GM23248 (cell line): Measurements from ENCODE around the gene TPO. TPM values are rescaled to one million over a fixed set of nuclear protein-coding genes. Genes with fewer than 3 reads are reported as not detected.
A peak's percentile ranks its signal among the peaks of the same experiment; 100 is the strongest.

Source experiments
- DNase-seq: peaks from one replicate; pipeline ENCODE4 v3.0.0-alpha.2; 2015
- H2AFZ ChIP-seq: fragments of 200-600 bp; sonication (generic); 2 replicates; pipeline ENCODE4 v1.6.1; 2016; ENCODE audit warnings: antibody characterized with exemption
- H3F3A ChIP-seq: fragments of 200-600 bp; sonication (generic); 2 replicates; pipeline ENCODE4 v1.6.1; 2016; ENCODE audit warnings: mild to moderate bottlenecking, antibody characterized with exemption, mixed run types; ENCODE audit not compliant: insufficient read depth
- H3K27ac ChIP-seq: fragments of 200-600 bp; sonication (generic); 2 replicates; pipeline ENCODE4 v1.5.1; 2016; ENCODE audit warnings: mild to moderate bottlenecking
- H3K27me3 ChIP-seq: fragments of 200-600 bp; sonication (generic); replicated peaks from 2 replicates; pipeline ENCODE4 v1.6.1; 2016; ENCODE audit warnings: mild to moderate bottlenecking; ENCODE audit not compliant: insufficient read depth
- H3K36me3 ChIP-seq: fragments of 200-600 bp; sonication (generic); 2 replicates; pipeline ENCODE4 v1.6.1; 2016; ENCODE audit warnings: low read depth, mild to moderate bottlenecking
- H3K4me1 ChIP-seq: fragments of 200-600 bp; sonication (generic); 2 replicates; pipeline ENCODE4 v1.6.1; 2016; ENCODE audit warnings: mild to moderate bottlenecking; ENCODE audit not compliant: insufficient read depth
- H3K4me2 ChIP-seq: fragments of 200-600 bp; sonication (generic); one replicate; pipeline ENCODE4 v1.6.1; 2016; ENCODE audit warnings: mild to moderate bottlenecking; ENCODE audit not compliant: unreplicated experiment
- H3K4me3 ChIP-seq: fragments of 200-600 bp; sonication (generic); 2 replicates; pipeline ENCODE4 v1.5.1; 2016; ENCODE audit warnings: mild to moderate bottlenecking
- H3K79me2 ChIP-seq: fragments of 200-600 bp; sonication (generic); 2 replicates; pipeline ENCODE4 v1.6.1; 2016; ENCODE audit warnings: mild to moderate bottlenecking; ENCODE audit not compliant: insufficient read depth
- H3K9ac ChIP-seq: fragments of 200-600 bp; sonication (generic); 2 replicates; pipeline ENCODE4 v1.6.1; 2016; ENCODE audit warnings: mild to moderate bottlenecking
- H3K9me2 ChIP-seq: fragments of 200-600 bp; sonication (generic); 2 replicates; pipeline ENCODE4 v1.6.1; 2016; ENCODE audit warnings: mixed run types, mild to moderate bottlenecking, moderate library complexity; ENCODE audit not compliant: insufficient read depth
- H3K9me3 ChIP-seq: fragments of 200-600 bp; sonication (generic); one replicate; pipeline ENCODE4 v1.6.1; 2017; ENCODE audit warnings: low read depth
- H4K20me1 ChIP-seq: fragments of 200-600 bp; sonication (generic); 2 replicates; pipeline ENCODE4 v1.6.0; 2016; ENCODE audit not compliant: insufficient read depth
- EZH2 ChIP-seq: fragments of 200-600 bp; sonication (generic); IDR thresholded peaks from 2 replicates; pipeline ENCODE4 v1.6.1; 2018; ENCODE audit warnings: antibody characterized with exemption, mild to moderate bottlenecking; ENCODE audit not compliant: insufficient read depth, poor library complexity, severe bottlenecking
- EZH2phosphoT487 ChIP-seq: fragments of 200-600 bp; sonication (generic); IDR thresholded peaks from 2 replicates; pipeline ENCODE4 v1.6.1; 2018; ENCODE audit warnings: antibody characterized with exemption, moderate library complexity, mild to moderate bottlenecking, low read depth; ENCODE audit not compliant: insufficient read depth
- WGBS, 2 experiments: methylation state at CpG; one replicate each; pipeline ENCODE4 v1.1.6; 2015 to 2017; ENCODE audit warnings: low lambda C conversion rate in 2 of 2, low coverage in 1 of 2; ENCODE audit errors: missing lambda C conversion rate in 2 of 2; 5-methylcytosine and 5-hydroxymethylcytosine counted together
- in situ Hi-C: fragments of 300-500 bp; cut with MboI; formaldehyde crosslinking; loops from 2 replicates; pipeline ENCODE4 v1.15.0; 2020
- polyA plus RNA-seq: library from polyadenylated mRNA; unstranded; fragments of >200 nt; fragmentation: Nextera tagmentation; extraction: Ambion mirVana; gene quantifications from 2 replicates; pipeline ENCODE4 v1.2.1, GENCODE V29; 2016
- total RNA-seq: library from RNA; depleted of rRNA; stranded (reverse); fragments of >200 nt; shearing (Covaris generic); gene quantifications from 2 replicates; pipeline ENCODE4 v1.2.3, GENCODE V29; 2014

Gene TPO
- total and polyA plus RNA-seq, 2 experiments from 2014 or later: not detected

- no peak for DNase-seq
- Histone ChIP-seq H3K4me1 (peaks cover 15% of the 10 kb centered on the region), H2AFZ (no peak overlapping the region), H3K4me3 (no peak overlapping the region), H3K79me2 (no peaks in the 10 kb centered on the region), H3K36me3 (no peaks in the 10 kb centered on the region), H3K27ac (no peak overlapping the region), H3K9me3 (no peaks in the 10 kb centered on the region), H3K9ac (no peak overlapping the region), H3K27me3 (no peaks in the 10 kb centered on the region), H3K9me2 (no peaks in the 10 kb centered on the region), H3F3A (peaks cover 16% of the 10 kb centered on the region), H4K20me1 (no peaks in the 10 kb centered on the region), H3K4me2 (no peak overlapping the region)
- in situ Hi-C loops: no loop called here
- WGBS, 2 experiments: 93 to 94% methylated on average over 4 of the region's 4 CpGs
- no peak for TF ChIP-seq EZH2
- TF ChIP-seq EZH2phosphoT487: no peak
Measured at GRCh38 chr2:1551905-1552304, 138.6 kb downstream of the TPO start.

GRCh38 chr2:1552611-1553010, 139.3 kb downstream of the TPO start:
- DNase-seq: no peak
- Histone ChIP-seq H3K79me2 (no peaks in the 10 kb centered on the region), H2AFZ (no peak overlapping the region), H3F3A (peaks cover 16% of the 10 kb centered on the region), H3K9me3 (no peaks in the 10 kb centered on the region), H3K4me1 (peaks cover 15% of the 10 kb centered on the region), H3K27me3 (no peaks in the 10 kb centered on the region), H3K9ac (no peak overlapping the region), H3K9me2 (no peaks in the 10 kb centered on the region), H4K20me1 (no peaks in the 10 kb centered on the region), H3K27ac (no peak overlapping the region), H3K4me3 (no peak overlapping the region), H3K4me2 (no peak overlapping the region), H3K36me3 (no peaks in the 10 kb centered on the region)
- TF ChIP-seq EZH2: no peak
- no peak for TF ChIP-seq EZH2phosphoT487
- 88% methylated on average over 7 of the region's 7 CpGs for WGBS, 2 experiments
- in situ Hi-C loops: no loop called here

- Histone ChIP-seq H3K4me2 (peak overlapping the region; percentile 52), H3K36me3 (no peaks in the 10 kb centered on the region), H3K27ac (peak overlapping the region; percentile 33), H3K9me3 (no peaks in the 10 kb centered on the region), H3F3A (peaks cover 16% of the 10 kb centered on the region), H3K4me3 (no peak overlapping the region), H4K20me1 (no peaks in the 10 kb centered on the region), H3K27me3 (no peaks in the 10 kb centered on the region), H3K4me1 (peaks cover 15% of the 10 kb centered on the region), H3K9me2 (no peaks in the 10 kb centered on the region), H3K79me2 (no peaks in the 10 kb centered on the region), H2AFZ (peak overlapping the region; percentile 16; the same call in 1 of the 2 replicates), H3K9ac (peak overlapping the region; percentile 40)
- TF ChIP-seq EZH2phosphoT487 (no peak), EZH2 (no peak)
- in situ Hi-C loops: no loop called here
- DNase-seq: peak; percentile 88
- 30 to 32% methylated on average over 9 of the region's 9 CpGs for WGBS, 2 experiments
Measured at GRCh38 chr2:1553671-1554295, 140.5 kb downstream of the TPO start.

- H3K9me3 ChIP-seq: no peaks in the 10 kb centered on the region
- H3K9me2 ChIP-seq: no peaks in the 10 kb centered on the region
- no peaks in the 10 kb centered on the region for H3K79me2 ChIP-seq
- TF ChIP-seq EZH2phosphoT487: no peak
- TF ChIP-seq EZH2: no peak
- no peak overlapping the region for H3K27ac ChIP-seq
- 84 to 93% methylated on average over 9 of the region's 9 CpGs for WGBS, 2 experiments
- H3K27me3 ChIP-seq: peaks cover 5% of the 10 kb centered on the region; the same call in 1 of the 2 replicates
- H4K20me1 ChIP-seq: no peaks in the 10 kb centered on the region
- no peaks in the 10 kb centered on the region for H3K36me3 ChIP-seq
- H2AFZ ChIP-seq: no peak overlapping the region
- H3F3A ChIP-seq: peaks cover 16% of the 10 kb centered on the region
- no peak for DNase-seq
- no peak overlapping the region for H3K9ac ChIP-seq
- in situ Hi-C loops: no loop called here
- H3K4me2 ChIP-seq: no peak overlapping the region
- peaks cover 15% of the 10 kb centered on the region for H3K4me1 ChIP-seq
- no peak overlapping the region for H3K4me3 ChIP-seq
Measured at GRCh38 chr2:1556286-1556685, 143.0 kb downstream of the TPO start.
